PC-3 (cell line): Measurements from ENCODE around the gene EEPD1. TPM values are rescaled to one million over a fixed set of nuclear protein-coding genes. Genes with fewer than 3 reads are reported as not detected.

ENCODE experiments used
- ATAC-seq: fragments of 200-7000 bp; cut with Tn5 transposase; 2 replicates; pipeline ENCODE4 v1.9.1; 2020; ENCODE audit warnings: mild to moderate bottlenecking, moderate library complexity
- BruUV-seq: library from RNA; stranded (reverse); fragments of 400-500 nt; replicated peaks from 2 replicates; lab custom pipeline; 2021; lab: Mats Ljungman, UMichigan
- CTCF ChIA-PET: fragments of 300-600 bp; sonication (Branson Sonifier 250); formaldehyde crosslinking; loops from one replicate; lab custom pipeline; 2022; ENCODE audit warnings: antibody characterized with exemption; lab: Charles Lee
- POLR2A ChIA-PET: fragments of 300-600 bp; sonication (Branson Sonifier 250); formaldehyde crosslinking; loops from one replicate; lab custom pipeline; 2022; ENCODE audit warnings: antibody characterized with exemption; ENCODE audit not compliant: unreplicated experiment; lab: Charles Lee
- DNase-seq: peaks from one replicate; pipeline ENCODE4 v3.0.0-alpha.2; 2015
- H2AFZ ChIP-seq: fragments of 300-600 bp; sonication (generic); 2 replicates; pipeline ENCODE4 v1.6.0; 2016; ENCODE audit warnings: antibody characterized with exemption, low read length
- H3F3A ChIP-seq: fragments of 300-600 bp; sonication (generic); one replicate; pipeline ENCODE4 v1.6.0; 2017; ENCODE audit warnings: antibody characterized with exemption, low read length, control low read depth, mild to moderate bottlenecking; ENCODE audit not compliant: unreplicated experiment
- H3K27ac ChIP-seq: fragments of 300-600 bp; sonication (generic); 2 replicates; pipeline ENCODE4 v1.5.1; 2016; ENCODE audit warnings: mild to moderate bottlenecking, low read length
- H3K27me3 ChIP-seq: fragments of 300-600 bp; sonication (generic); 2 replicates; pipeline ENCODE4 v1.6.1; 2016; ENCODE audit warnings: low read length, mixed read lengths
- H3K36me3 ChIP-seq: fragments of 300-600 bp; sonication (generic); 2 replicates; pipeline ENCODE4 v1.6.1; 2016; ENCODE audit warnings: low read depth, mixed run types, low read length, mixed read lengths
- H3K4me1 ChIP-seq: fragments of 300-600 bp; sonication (generic); 2 replicates; pipeline ENCODE4 v1.5.1; 2016; ENCODE audit warnings: low read length; ENCODE audit not compliant: insufficient read depth
- H3K4me2 ChIP-seq: fragments of 300-600 bp; sonication (generic); 2 replicates; pipeline ENCODE4 v1.6.0; 2016; ENCODE audit warnings: low read length
- H3K4me3 ChIP-seq: fragments of 300-600 bp; sonication (generic); 2 replicates; pipeline ENCODE4 v1.5.1; 2016; ENCODE audit warnings: mild to moderate bottlenecking, low read length, mixed read lengths
- H3K79me2 ChIP-seq: fragments of 300-600 bp; sonication (generic); 2 replicates; pipeline ENCODE4 v1.6.1; 2017; ENCODE audit warnings: low read length, mixed read lengths
- H3K9ac ChIP-seq: fragments of 300-600 bp; sonication (generic); 2 replicates; pipeline ENCODE4 v1.6.0; 2016; ENCODE audit warnings: mild to moderate bottlenecking, low read length
- H3K9me2 ChIP-seq: fragments of 300-600 bp; sonication (generic); replicated peaks from 2 replicates; pipeline ENCODE4 v1.6.1; 2016; ENCODE audit warnings: mixed run types, low read length, mixed read lengths
- H3K9me3 ChIP-seq: fragments of 300-600 bp; sonication (generic); 2 replicates; pipeline ENCODE4 v1.6.1; 2016; ENCODE audit warnings: low read length, mixed read lengths
- H4K20me1 ChIP-seq: fragments of 300-600 bp; sonication (generic); 2 replicates; pipeline ENCODE4 v1.6.1; 2016; ENCODE audit warnings: low read length, mixed read lengths
- EZH2 ChIP-seq: fragments of 300-600 bp; sonication (generic); IDR thresholded peaks from one replicate; pipeline ENCODE4 v1.6.1; 2017; ENCODE audit warnings: antibody characterized with exemption, mild to moderate bottlenecking, low read length; ENCODE audit not compliant: unreplicated experiment
- EZH2phosphoT487 ChIP-seq: fragments of 300-600 bp; sonication (generic); IDR thresholded peaks from 2 replicates; pipeline ENCODE4 v1.6.1; 2018; ENCODE audit warnings: mild to moderate bottlenecking, antibody characterized with exemption, low read length, borderline replicate concordance
- intact Hi-C: fragments of 100-400 bp; cut with micrococcal nuclease; formaldehyde crosslinking; loops from 2 replicates; pipeline ENCODE4 v1.9.0; 2023
- total RNA-seq: library from RNA; depleted of rRNA; stranded (reverse); fragments of >200 nt; gene quantifications from 2 replicates; pipeline ENCODE4 v1.2.3, GENCODE V29; 2014
- TF ChIP-seq, protein P1 (sequence below): fragments of 300-600 bp; sonication (generic); conservative IDR thresholded peaks from 2 replicates; pipeline ENCODE4 v1.5.1; 2017; ENCODE audit warnings: antibody characterized with exemption, low read depth, mild to moderate bottlenecking, low read length

The EEPD1 gene
- total RNA-seq, 1 experiment from 2014 or later = 28.3 TPM

DNA sequence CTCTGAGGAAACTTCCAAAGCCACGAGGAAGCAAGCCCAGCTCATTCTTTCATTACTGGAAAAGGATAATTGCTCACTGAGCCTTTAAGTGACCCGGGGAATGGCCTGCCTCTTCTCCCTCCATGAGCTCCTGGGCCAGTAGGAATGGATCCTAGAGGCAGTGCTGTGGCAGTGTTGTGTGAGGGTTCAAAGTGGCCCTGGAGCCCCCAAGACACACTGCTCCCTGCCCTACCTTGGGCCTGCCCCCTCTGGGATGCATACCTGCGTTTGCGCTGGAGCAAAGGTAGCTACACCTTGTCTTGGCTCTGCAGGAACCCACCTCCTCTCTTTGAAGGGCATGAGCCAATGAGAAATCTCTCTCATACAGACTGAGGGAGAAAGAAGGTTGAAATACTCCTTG is 120.8 kb downstream of the EEPD1 start:
- H2AFZ ChIP-seq = no peak overlapping the region
- H3K79me2 ChIP-seq = 0 out of 2 replicates have a peak, but pooled peaks cover 5% of the 10 kb centered on the region
- intact Hi-C loops = no loop called here
- H3K4me2 ChIP-seq = no peak overlapping the region
- no peaks in the 10 kb centered on the region for H3K27me3 ChIP-seq
- H3K9me3 ChIP-seq = no peaks in the 10 kb centered on the region
- H3K27ac ChIP-seq = no peak overlapping the region
- peaks cover 4% of the 10 kb centered on the region for H3F3A ChIP-seq
- no peak overlapping the region for H3K4me3 ChIP-seq
- ATAC-seq (no peak), DNase-seq (no peak)
- no TSS peak for BruUV-seq
- H3K36me3 ChIP-seq = no peaks in the 10 kb centered on the region
- TF ChIP-seq EZH2phosphoT487 (no peak), EZH2 (no peak)
- TF ChIP-seq, protein P1, sequence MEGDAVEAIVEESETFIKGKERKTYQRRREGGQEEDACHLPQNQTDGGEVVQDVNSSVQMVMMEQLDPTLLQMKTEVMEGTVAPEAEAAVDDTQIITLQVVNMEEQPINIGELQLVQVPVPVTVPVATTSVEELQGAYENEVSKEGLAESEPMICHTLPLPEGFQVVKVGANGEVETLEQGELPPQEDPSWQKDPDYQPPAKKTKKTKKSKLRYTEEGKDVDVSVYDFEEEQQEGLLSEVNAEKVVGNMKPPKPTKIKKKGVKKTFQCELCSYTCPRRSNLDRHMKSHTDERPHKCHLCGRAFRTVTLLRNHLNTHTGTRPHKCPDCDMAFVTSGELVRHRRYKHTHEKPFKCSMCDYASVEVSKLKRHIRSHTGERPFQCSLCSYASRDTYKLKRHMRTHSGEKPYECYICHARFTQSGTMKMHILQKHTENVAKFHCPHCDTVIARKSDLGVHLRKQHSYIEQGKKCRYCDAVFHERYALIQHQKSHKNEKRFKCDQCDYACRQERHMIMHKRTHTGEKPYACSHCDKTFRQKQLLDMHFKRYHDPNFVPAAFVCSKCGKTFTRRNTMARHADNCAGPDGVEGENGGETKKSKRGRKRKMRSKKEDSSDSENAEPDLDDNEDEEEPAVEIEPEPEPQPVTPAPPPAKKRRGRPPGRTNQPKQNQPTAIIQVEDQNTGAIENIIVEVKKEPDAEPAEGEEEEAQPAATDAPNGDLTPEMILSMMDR = no peak
- H3K9ac ChIP-seq = no peak overlapping the region
- no peaks in the 10 kb centered on the region for H3K9me2 ChIP-seq
- CTCF ChIA-PET = no interaction called here
- H4K20me1 ChIP-seq = no peaks in the 10 kb centered on the region
- H3K4me1 ChIP-seq = peaks cover 20% of the 10 kb centered on the region
- POLR2A ChIA-PET = no interaction called here

DNA sequence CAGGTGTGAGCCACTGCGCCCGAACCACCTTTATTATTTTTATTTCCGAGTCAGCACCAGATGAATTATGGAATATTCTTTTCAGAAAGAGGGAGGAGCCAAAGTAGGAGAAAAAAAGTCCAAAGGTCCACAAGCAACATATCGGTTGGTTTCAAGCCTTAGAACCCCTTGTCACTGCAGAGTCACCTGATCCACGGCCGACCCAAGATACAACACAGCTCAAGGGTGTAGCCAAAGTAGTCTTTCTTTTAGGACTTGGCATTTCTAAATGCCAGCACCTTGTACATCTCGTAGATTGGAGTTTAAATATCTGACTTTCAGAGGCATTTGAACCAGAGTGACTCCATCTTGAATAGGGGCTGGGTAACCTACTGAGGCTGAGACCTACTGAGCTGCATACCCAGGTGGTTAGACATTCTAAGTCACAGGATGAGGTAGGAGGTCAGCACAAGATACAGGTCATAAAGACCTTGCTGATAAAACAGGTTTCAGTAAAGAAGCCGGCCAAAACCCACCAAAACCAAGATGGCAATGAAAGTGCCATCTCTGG is 122.8 kb downstream of the EEPD1 start:
- H3K27ac ChIP-seq = no peak overlapping the region
- CTCF ChIA-PET = no interaction called here

More for the DNA sequence above, 122.8 kb downstream of the EEPD1 start:
- Histone ChIP-seq H3K79me2 (peaks cover 15% of the 10 kb centered on the region; the same call in 1 of the 2 replicates), H3F3A (peaks cover 4% of the 10 kb centered on the region), H3K9me3 (no peaks in the 10 kb centered on the region), H3K4me2 (no peak overlapping the region), H3K9ac (no peak overlapping the region), H3K36me3 (no peaks in the 10 kb centered on the region), H3K9me2 (no peaks in the 10 kb centered on the region), H3K27me3 (no peaks in the 10 kb centered on the region), H3K4me1 (peaks cover 39% of the 10 kb centered on the region), H3K4me3 (no peak overlapping the region), H2AFZ (no peak overlapping the region), H4K20me1 (no peaks in the 10 kb centered on the region)
- no peak for TF ChIP-seq EZH2phosphoT487
- no peak for TF ChIP-seq EZH2
- TF ChIP-seq, protein P1 = no peak
- POLR2A ChIA-PET = no interaction called here
- BruUV-seq = no TSS peak
- ATAC-seq (no peak), DNase-seq (no peak)
- intact Hi-C loops = no loop called here
